Measurements from ENCODE around the gene CDH15. TPM values are rescaled to one million over a fixed set of nuclear protein-coding genes. Genes with fewer than 3 reads are reported as not detected.

Gene CDH15
- total and polyA plus RNA-seq, 9 donors = 0.10 to 0.45 (median 0.30) TPM; not detected in 5

GRCh38 chr16:89175280-89176146 lies 4.0 kb downstream of the CDH15 start:
- Histone ChIP-seq H3K36me3 (no peaks in the 10 kb centered on the region), H3K27me3 (peaks cover 6% of the 10 kb centered on the region), H3K4me3 (no peak overlapping the region), H3K9me3 (no peaks in the 10 kb centered on the region), H3K27ac (no peak overlapping the region), H3K4me1 (ENCODE audit: insufficient read depth) (peaks cover 3% of the 10 kb centered on the region)
- intact Hi-C loops (cut with DNase I) = no loop called here
- DNase-seq = no peak
- TF ChIP-seq CTCF (IDR thresholded peaks at IDR 0.05) (no peak), POLR2A (IDR thresholded peaks at IDR 0.05) (no peak), EP300 (IDR thresholded peaks at IDR 0.05) (no peak)
- WGBS, 3 donors = 20 to 40% (median 28%) methylated on average over 19 to 20 of the region's 20 CpGs

GRCh38 chr16:89176147-89176690 lies 4.7 kb downstream of the CDH15 start:
- intact Hi-C loops (cut with DNase I) = no loop called here
- H3K4me3 ChIP-seq = no peak overlapping the region
- TF ChIP-seq POLR2A (IDR thresholded peaks at IDR 0.05) (no peak), EP300 (IDR thresholded peaks at IDR 0.05) (no peak), CTCF (IDR thresholded peaks at IDR 0.05) (no peak)
- H3K9me3 ChIP-seq = no peaks in the 10 kb centered on the region
- WGBS, 3 donors = 40 to 62% (median 57%) methylated on average over 22 to 27 of the region's 27 CpGs
- H3K36me3 ChIP-seq = no peaks in the 10 kb centered on the region
- peaks cover 6% of the 10 kb centered on the region for H3K27me3 ChIP-seq
- no peak overlapping the region for H3K27ac ChIP-seq
- H3K4me1 ChIP-seq (ENCODE audit: insufficient read depth) = no peaks in the 10 kb centered on the region
- DNase-seq = no peak

GRCh38 chr16:89176717-89177116 lies 5.2 kb downstream of the CDH15 start:
- Histone ChIP-seq H3K27ac (no peak overlapping the region), H3K4me1 (ENCODE audit: insufficient read depth) (no peaks in the 10 kb centered on the region), H3K4me3 (no peak overlapping the region), H3K27me3 (peaks cover 5% of the 10 kb centered on the region), H3K9me3 (no peaks in the 10 kb centered on the region), H3K36me3 (no peaks in the 10 kb centered on the region)
- DNase-seq = no peak
- intact Hi-C loops (cut with DNase I) = no loop called here
- WGBS, 3 donors = 62 to 74% (median 74%) methylated on average over 9 of the region's 9 CpGs
- TF ChIP-seq CTCF (IDR thresholded peaks at IDR 0.05) (no peak), POLR2A (IDR thresholded peaks at IDR 0.05) (no peak), EP300 (IDR thresholded peaks at IDR 0.05) (no peak)

GRCh38 chr16:89177501-89177900 lies 6.0 kb downstream of the CDH15 start:
- 39 to 47% (median 43%) methylated on average over 11 to 12 of the region's 12 CpGs for WGBS, 3 donors
- H3K27me3 ChIP-seq = peaks cover 3% of the 10 kb centered on the region
- no peaks in the 10 kb centered on the region for H3K4me1 ChIP-seq (ENCODE audit: insufficient read depth)
- no peaks in the 10 kb centered on the region for H3K36me3 ChIP-seq
- TF ChIP-seq CTCF (IDR thresholded peaks at IDR 0.05) = no peak
- no peak for TF ChIP-seq POLR2A (IDR thresholded peaks at IDR 0.05)
- TF ChIP-seq EP300 (IDR thresholded peaks at IDR 0.05) = no peak
- no peaks in the 10 kb centered on the region for H3K9me3 ChIP-seq
- intact Hi-C loops (cut with DNase I) = no loop called here
- no peak overlapping the region for H3K4me3 ChIP-seq
- no peak for DNase-seq
- no peak overlapping the region for H3K27ac ChIP-seq

Measured in ovary (tissue), 9 donors.